Measurements from ENCODE around the gene SDK1.

SDK1 gene

DNA sequence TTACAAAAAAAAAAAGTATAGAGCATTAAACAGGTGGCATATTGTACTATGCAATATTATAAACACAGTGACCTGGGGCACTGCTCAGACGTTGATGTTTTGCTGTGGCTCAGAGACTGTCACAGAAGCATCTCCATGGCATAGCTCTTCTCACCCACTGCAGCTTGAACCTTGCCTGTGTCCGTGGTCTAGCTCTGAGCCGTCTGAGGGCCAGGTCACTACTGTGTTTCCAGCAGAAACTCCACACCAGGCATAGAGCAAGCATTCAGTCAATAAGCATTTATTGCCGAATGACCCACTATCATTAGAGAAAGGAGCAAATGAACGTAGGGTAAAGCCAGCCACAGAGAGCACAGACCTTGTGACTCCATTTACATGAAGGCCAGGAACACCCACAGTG, 937.8 kb downstream of the SDK1 start:
- Mint-ChIP-seq H3K4me1 (ENCODE audit: low read depth) (no peaks in the 10 kb centered on the region), H3K27ac (no peak overlapping the region), H3K4me3 (no peak overlapping the region), H3K36me3 (ENCODE audit: low read depth) (no peaks in the 10 kb centered on the region), H3K27me3 (no peaks in the 10 kb centered on the region), H3K9me3 (peaks cover 14% of the 10 kb centered on the region)
- intact Hi-C loops (cut with micrococcal nuclease) = no loop called here

DNA sequence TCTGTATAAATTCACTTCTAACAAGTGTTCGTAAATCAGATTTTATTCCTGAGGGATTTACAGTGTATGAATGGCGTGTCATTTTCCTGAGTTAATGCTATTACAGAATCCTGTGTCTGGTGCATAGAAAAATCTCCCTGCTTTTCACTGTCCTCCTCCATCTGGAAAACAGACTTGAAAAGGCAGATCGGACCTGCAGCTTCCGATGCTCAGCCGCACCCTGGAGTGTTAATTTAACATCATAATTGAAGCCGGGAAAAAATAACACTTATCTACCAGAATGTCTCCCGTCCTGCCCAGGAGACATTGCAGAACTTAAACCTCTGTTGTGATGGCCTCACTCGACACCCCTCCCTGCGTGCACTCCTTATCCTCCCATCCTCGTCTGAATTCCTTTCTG, 939.0 kb downstream of the SDK1 start:
- H3K9me3 Mint-ChIP-seq = peaks cover 26% of the 10 kb centered on the region
- H3K36me3 Mint-ChIP-seq (ENCODE audit: low read depth) = no peaks in the 10 kb centered on the region
- no peak overlapping the region for H3K4me3 Mint-ChIP-seq
- no peaks in the 10 kb centered on the region for H3K4me1 Mint-ChIP-seq (ENCODE audit: low read depth)
- H3K27me3 Mint-ChIP-seq = no peaks in the 10 kb centered on the region
- no peak overlapping the region for H3K27ac Mint-ChIP-seq
- intact Hi-C loops (cut with micrococcal nuclease) = no loop called here

DNA sequence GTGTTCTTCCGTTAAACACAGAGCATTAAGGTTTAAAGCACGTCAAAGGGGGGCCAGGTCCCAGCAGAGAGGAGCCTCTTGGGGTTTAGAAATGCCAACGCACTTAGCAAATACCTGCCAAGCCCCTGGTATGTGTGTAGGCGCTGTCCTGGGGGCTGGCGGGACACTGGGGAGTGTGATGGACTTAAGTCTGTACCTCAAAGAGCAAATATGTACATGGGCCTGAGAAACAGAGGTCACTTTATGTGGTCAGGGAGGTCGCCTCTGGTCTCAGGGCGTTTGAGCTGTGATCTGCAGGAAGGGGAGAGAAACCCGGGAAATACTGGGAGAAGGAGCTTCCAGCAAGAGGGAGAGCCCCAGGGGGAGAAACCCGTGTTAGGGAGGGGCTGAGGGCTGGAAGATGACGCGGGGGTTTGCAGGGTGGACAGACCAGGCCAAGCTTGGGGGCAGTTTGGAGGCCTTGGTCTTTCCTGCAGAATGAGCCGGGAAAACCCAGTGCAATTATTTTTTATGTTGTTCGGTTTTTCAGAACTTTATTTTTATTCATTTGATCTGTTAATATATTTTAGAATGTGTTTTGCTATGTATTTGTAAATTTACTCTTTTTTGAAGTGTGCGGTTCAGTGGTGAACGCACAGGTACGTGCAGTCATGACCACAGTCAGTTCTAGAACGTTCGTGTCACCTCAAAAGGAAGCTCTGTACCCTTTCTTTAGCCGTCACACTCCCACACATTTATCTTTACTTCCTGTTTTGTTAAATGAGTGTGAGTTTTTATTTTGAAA, 939.7 kb downstream of the SDK1 start:
- Mint-ChIP-seq H3K4me3 (no peak overlapping the region), H3K27ac (no peak overlapping the region), H3K9me3 (peaks cover 32% of the 10 kb centered on the region), H3K4me1 (ENCODE audit: low read depth) (no peaks in the 10 kb centered on the region), H3K36me3 (ENCODE audit: low read depth) (no peaks in the 10 kb centered on the region), H3K27me3 (no peaks in the 10 kb centered on the region)
- intact Hi-C loops (cut with micrococcal nuclease) = no loop called here

DNA sequence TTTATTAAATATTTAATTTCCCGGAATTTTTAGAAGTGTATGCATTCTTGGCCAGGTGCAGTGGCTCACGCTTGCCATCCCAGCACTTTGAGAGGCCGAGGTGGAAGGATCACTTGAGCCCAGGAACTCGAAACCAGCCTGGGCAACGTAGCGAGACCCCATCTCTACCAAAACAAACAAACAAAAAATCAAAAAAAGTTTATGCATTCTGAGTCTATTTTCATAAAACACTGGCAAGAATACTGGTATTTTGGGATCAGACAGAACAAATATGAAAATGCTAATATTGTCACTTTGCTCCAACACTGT, 940.2 kb downstream of the SDK1 start:
- no peaks in the 10 kb centered on the region for H3K36me3 Mint-ChIP-seq (ENCODE audit: low read depth)
- no peak overlapping the region for H3K27ac Mint-ChIP-seq
- intact Hi-C loops (cut with micrococcal nuclease) = no loop called here
- H3K4me1 Mint-ChIP-seq (ENCODE audit: low read depth) = no peaks in the 10 kb centered on the region
- H3K27me3 Mint-ChIP-seq = no peaks in the 10 kb centered on the region
- H3K9me3 Mint-ChIP-seq = peaks cover 32% of the 10 kb centered on the region
- H3K4me3 Mint-ChIP-seq = no peak overlapping the region

DNA sequence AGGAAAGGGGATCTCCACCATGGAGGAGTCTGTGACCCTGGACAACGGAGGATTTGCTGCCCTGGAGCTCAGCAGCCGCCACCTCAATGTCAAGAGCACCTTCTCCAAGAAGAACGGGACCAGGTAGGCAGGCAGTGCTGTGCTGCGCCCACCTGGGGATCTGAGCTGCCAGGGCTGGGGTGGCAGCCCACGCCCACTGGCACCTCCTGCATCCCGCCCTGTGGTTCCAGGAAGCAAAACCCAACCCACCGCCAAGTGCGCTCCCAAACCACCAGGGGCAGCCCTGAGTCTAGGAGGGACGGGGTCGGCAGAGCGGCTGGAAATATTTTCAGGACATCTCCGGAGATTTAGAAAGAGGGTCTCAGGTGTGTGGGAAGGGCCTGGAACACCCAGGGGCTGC, 940.7 kb downstream of the SDK1 start:
- intact Hi-C loops (cut with micrococcal nuclease) = no loop called here
- H3K4me3 Mint-ChIP-seq = no peak overlapping the region
- no peaks in the 10 kb centered on the region for H3K36me3 Mint-ChIP-seq (ENCODE audit: low read depth)
- no peak overlapping the region for H3K27ac Mint-ChIP-seq
- no peaks in the 10 kb centered on the region for H3K27me3 Mint-ChIP-seq
- no peaks in the 10 kb centered on the region for H3K4me1 Mint-ChIP-seq (ENCODE audit: low read depth)
- peaks cover 32% of the 10 kb centered on the region for H3K9me3 Mint-ChIP-seq

DNA sequence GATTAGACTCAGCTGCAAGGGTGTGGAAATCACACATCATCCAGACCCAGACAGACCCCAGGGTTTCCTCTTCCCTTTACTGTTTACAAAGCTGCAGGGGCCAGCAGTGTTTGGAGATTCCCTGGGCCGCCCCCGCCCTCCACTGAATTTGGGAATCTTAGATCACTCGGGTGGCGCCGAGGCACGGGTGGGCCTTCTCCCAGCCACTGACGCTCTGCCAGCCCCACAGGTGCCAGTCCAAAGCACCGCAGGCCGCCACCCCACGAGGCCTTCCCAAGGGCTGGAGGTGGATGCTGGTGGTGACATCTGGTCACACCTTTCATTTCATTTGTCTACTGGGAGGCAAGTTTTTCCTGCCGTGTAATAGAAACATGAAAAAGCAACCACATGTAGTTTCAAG, 941.7 kb downstream of the SDK1 start:
- no peaks in the 10 kb centered on the region for H3K4me1 Mint-ChIP-seq (ENCODE audit: low read depth)
- no peaks in the 10 kb centered on the region for H3K36me3 Mint-ChIP-seq (ENCODE audit: low read depth)
- H3K9me3 Mint-ChIP-seq = peaks cover 39% of the 10 kb centered on the region
- no peak overlapping the region for H3K27ac Mint-ChIP-seq
- intact Hi-C loops (cut with micrococcal nuclease) = no loop called here
- H3K27me3 Mint-ChIP-seq = no peaks in the 10 kb centered on the region
- no peak overlapping the region for H3K4me3 Mint-ChIP-seq

DNA sequence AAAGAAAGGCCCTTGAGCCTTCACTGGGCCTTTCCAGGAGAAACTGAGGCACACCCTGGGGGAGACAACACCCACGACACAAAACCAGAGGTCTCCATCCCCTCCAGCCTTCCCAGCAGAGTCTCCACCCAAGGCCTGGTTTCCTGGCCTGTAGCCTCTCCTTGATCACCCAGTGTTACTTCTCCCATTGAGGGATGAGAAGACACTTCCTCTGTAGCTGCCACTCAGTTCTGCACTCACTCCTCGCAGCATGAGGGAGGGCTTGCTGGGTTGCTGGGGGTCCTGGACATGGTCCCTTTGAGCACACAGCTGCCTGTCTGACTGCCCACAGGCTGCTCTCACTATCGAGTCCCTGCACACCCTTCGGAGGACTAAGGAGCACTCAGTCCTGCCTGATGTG, 943.0 kb downstream of the SDK1 start:
- H3K4me1 Mint-ChIP-seq (ENCODE audit: low read depth) = no peaks in the 10 kb centered on the region
- H3K27ac Mint-ChIP-seq = no peak overlapping the region
- intact Hi-C loops (cut with micrococcal nuclease) = no loop called here
- H3K4me3 Mint-ChIP-seq = no peak overlapping the region
- peaks cover 49% of the 10 kb centered on the region for H3K9me3 Mint-ChIP-seq
- H3K27me3 Mint-ChIP-seq = no peaks in the 10 kb centered on the region
- no peaks in the 10 kb centered on the region for H3K36me3 Mint-ChIP-seq (ENCODE audit: low read depth)

DNA sequence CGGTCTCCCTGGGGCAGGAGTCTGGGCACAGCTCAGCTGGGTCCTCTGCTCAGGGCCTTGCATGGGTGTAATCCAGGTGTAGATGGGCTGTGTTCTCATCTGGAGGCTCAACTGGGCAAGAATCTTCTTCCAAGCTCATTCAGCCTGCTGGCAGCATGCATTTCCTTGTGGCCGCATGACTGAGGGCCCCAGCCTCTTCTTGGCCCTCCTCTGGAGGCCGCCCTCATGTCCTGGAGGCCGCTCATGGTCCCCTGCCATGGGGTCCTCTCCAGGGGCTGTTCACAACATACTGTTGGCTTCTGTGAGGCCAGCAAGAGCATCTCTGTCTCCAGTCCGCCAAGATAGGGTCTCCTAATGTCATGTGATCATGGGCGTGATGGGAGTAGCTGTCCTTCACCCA, 943.6 kb downstream of the SDK1 start:
- H3K9me3 Mint-ChIP-seq = peaks cover 49% of the 10 kb centered on the region
- no peaks in the 10 kb centered on the region for H3K36me3 Mint-ChIP-seq (ENCODE audit: low read depth)

DNA sequence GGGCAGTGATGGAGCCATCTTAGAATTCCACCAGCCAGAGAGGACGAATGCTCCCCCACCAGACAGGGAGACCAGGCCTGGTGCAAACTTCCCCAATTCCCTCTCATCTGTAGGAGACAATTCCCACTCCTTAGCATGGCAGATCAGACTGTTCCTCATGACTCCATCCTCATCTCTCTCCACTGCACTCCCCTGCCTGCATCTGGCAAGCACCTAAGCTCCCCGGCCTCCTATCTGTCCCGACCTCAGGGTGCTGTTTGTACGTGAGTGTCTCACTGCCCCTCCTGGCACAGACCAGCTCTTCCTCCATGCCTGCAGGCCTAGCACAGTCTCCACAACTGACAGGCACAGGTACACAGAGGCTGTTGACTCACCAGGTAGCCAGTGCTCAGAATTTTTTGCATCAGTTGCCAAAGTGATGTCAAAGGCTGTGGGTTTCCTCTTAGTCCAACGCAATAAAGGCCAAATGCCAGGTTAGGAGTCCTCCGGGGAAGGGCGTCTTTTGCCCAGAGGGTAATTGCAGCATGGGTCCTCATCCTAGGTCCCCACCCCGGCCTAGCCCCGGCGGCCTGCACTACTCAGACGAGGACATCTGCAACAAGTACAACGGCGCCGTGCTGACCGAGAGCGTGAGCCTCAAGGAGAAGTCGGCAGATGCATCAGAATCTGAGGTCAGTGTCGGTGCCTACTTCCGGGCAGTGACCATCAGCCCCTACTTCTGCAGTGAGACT, 944.2 kb downstream of the SDK1 start:
- intact Hi-C loops (cut with micrococcal nuclease) = no loop called here
- Mint-ChIP-seq H3K27ac (no peak overlapping the region), H3K4me3 (no peak overlapping the region), H3K36me3 (ENCODE audit: low read depth) (no peaks in the 10 kb centered on the region), H3K4me1 (ENCODE audit: low read depth) (no peaks in the 10 kb centered on the region), H3K9me3 (peaks cover 49% of the 10 kb centered on the region), H3K27me3 (no peaks in the 10 kb centered on the region)

More for the DNA sequence above, 943.6 kb downstream of the SDK1 start:
- Mint-ChIP-seq H3K4me3 (no peak overlapping the region), H3K27ac (no peak overlapping the region), H3K27me3 (no peaks in the 10 kb centered on the region), H3K4me1 (ENCODE audit: low read depth) (no peaks in the 10 kb centered on the region)
- intact Hi-C loops (cut with micrococcal nuclease) = no loop called here

DNA sequence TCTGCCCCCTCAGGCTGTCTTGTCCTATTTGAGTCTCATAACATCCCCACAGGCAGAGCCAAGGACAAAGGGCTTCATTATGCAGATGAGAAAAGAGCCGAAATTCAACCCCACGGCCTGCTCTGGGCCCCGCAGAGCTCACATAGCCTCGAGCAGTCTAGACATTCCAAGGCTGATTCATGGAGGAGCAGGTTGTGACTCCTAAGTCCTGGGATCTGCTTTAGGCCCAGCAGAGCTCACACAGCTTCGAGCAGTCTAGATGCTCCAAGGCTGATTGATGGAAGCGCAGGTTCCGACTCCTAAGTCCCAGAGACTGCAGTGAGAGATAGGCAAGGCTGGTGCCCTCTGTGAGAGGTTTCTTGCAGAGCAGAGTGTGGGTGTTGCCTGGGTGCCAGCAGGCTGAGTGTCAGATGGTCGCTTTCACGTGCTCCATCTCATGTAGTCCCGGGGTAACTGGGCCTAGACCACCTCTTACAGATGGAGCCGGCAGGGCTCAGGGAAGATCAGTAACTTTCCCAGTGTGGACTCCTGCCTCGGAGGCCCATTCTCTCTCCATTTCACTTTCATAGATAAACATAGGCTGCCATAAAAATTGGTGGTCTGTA, 944.9 kb downstream of the SDK1 start:
- intact Hi-C loops (cut with micrococcal nuclease) = no loop called here
- no peaks in the 10 kb centered on the region for H3K4me1 Mint-ChIP-seq (ENCODE audit: low read depth)
- no peak overlapping the region for H3K4me3 Mint-ChIP-seq
- H3K27ac Mint-ChIP-seq = no peak overlapping the region
- no peaks in the 10 kb centered on the region for H3K36me3 Mint-ChIP-seq (ENCODE audit: low read depth)
- peaks cover 52% of the 10 kb centered on the region for H3K9me3 Mint-ChIP-seq
- H3K27me3 Mint-ChIP-seq = no peaks in the 10 kb centered on the region

DNA sequence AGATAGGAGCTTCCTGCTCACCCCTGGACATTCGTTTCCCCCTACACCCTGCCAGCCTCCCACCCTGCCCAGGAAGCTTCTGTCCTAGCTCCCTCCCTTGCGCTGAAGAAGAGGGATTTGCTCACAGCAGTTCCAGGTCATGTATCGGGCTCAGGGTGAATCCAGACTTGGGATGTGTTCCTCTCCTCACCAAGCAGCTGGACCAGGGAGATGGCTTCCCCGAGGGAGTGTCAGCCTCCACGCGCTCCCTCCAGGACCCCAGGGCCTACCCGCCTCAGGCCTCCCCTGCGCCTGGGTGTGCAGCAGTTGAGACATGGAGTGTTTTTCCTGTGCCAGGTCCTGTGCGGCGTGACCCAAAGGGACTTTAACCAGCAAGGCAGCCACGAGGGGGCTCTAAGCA, 945.5 kb downstream of the SDK1 start:
- Mint-ChIP-seq H3K4me3 (no peak overlapping the region), H3K27ac (no peak overlapping the region), H3K36me3 (ENCODE audit: low read depth) (no peaks in the 10 kb centered on the region), H3K4me1 (ENCODE audit: low read depth) (no peaks in the 10 kb centered on the region), H3K27me3 (no peaks in the 10 kb centered on the region), H3K9me3 (peaks cover 55% of the 10 kb centered on the region)
- intact Hi-C loops (cut with micrococcal nuclease) = no loop called here

DNA sequence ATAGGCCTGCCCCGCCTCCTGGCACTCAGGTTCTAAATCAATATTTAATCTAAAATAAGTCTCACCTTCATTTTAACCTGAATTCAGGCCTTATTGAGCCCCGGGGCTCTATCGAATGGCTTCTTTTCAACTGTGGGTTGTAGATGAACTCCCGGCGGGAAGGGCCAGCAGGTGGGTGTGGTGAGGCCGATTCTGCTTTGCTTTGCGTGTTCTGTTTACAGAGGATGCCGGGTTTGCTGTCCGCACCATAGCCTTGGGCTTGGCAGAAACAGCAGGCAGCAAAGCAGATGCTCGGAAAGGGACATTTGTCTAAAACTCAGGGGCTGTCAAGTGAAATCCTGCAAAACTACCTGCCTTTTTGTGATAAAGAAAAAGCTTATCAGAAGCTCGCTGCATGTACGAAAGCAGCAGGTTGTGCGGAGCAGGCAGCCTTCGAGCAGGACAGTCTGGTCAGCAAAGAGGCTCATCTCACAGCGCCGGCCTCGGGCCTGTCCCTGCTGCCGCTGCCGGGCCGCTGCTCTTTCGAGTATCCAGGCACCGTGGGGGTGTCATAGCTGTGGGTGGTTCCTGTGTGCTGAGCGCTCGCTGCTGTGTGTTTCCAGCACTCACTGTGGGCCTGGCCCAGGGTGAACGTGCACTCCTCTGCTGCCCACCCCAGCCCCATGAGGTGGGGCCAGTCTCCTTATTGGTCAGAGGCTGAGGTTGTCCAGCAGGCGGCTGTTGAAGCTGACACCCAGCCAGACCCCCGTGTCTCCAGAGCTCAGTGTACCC, 946.2 kb downstream of the SDK1 start:
- Mint-ChIP-seq H3K4me1 (ENCODE audit: low read depth) (no peaks in the 10 kb centered on the region), H3K9me3 (peaks cover 55% of the 10 kb centered on the region), H3K27ac (no peak overlapping the region), H3K27me3 (no peaks in the 10 kb centered on the region), H3K36me3 (ENCODE audit: low read depth) (no peaks in the 10 kb centered on the region), H3K4me3 (no peak overlapping the region)
- intact Hi-C loops (cut with micrococcal nuclease) = no loop called here

DNA sequence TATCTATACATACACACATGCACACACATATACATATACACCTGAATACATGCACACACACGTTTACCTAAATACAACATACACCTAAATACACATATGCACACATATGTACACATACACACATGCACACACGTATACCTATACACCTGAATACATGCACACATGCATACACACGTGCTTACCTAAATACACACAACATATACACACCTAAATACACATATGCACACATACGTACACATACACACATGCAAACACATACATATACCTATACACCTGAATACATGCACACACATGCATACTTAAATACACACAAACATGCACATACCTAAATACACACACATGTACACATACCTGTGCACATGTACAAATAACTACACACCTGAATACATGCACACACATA, 947.2 kb downstream of the SDK1 start:
- Mint-ChIP-seq H3K4me3 (no peak overlapping the region), H3K4me1 (ENCODE audit: low read depth) (no peaks in the 10 kb centered on the region), H3K36me3 (ENCODE audit: low read depth) (no peaks in the 10 kb centered on the region)

DNA sequence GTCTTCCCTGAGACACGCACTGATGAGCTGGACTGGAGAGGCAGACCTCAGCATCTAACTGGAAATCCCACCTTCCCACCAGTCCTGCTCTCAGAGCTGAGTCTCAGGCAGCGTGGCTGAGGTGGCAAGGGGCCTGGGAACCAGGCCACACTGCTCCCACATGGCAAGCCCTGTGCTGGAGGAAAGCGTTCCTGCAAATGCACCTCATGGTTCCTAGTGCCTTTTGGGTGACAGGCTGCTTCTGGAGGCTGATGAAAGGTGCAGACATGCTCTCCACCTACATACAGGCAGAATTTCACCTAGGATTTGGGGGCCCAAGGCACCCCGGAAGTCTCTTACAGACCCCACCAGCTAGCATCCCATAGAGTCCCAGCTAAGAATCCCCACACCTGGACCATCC, 948.2 kb downstream of the SDK1 start:
- H3K27ac Mint-ChIP-seq = no peak overlapping the region
- H3K4me1 Mint-ChIP-seq (ENCODE audit: low read depth) = no peaks in the 10 kb centered on the region
- H3K36me3 Mint-ChIP-seq (ENCODE audit: low read depth) = no peaks in the 10 kb centered on the region
- peaks cover 55% of the 10 kb centered on the region for H3K9me3 Mint-ChIP-seq
- intact Hi-C loops (cut with micrococcal nuclease) = no loop called here
- H3K4me3 Mint-ChIP-seq = no peak overlapping the region
- H3K27me3 Mint-ChIP-seq = no peaks in the 10 kb centered on the region

More for the DNA sequence above, 947.2 kb downstream of the SDK1 start:
- Mint-ChIP-seq H3K9me3 (peaks cover 55% of the 10 kb centered on the region), H3K27me3 (no peaks in the 10 kb centered on the region), H3K27ac (no peak overlapping the region)
- intact Hi-C loops (cut with micrococcal nuclease) = no loop called here
